Kidney (tissue), 14 donors: ENCODE results near the gene RBM17. TPM values are rescaled to one million over a fixed set of nuclear protein-coding genes. Genes with fewer than 3 reads are reported as not detected.

Experiments used
- DNase-seq, 5 donors: peaks; one replicate each; pipeline ENCODE4 v3.0.0-alpha.2; 2013 to 2020
- FAIRE-seq: peaks from 2 replicates; lab custom pipeline; 2012; peaks lifted over from hg19 to GRCh38; lab: Jason Lieb, UNC
- H3K27ac ChIP-seq, 2 donors: one replicate each; pipeline ENCODE4 v1.7.0; 2013; ENCODE audit warnings: low read depth in 2 of 2, low read length in 2 of 2, inconsistent platforms in 1 of 2
- H3K27me3 ChIP-seq: one replicate; pipeline ENCODE4 v1.7.1; 2013; ENCODE audit warnings: low read length, inconsistent platforms; ENCODE audit not compliant: control insufficient read depth, insufficient read depth
- H3K36me3 ChIP-seq, 3 donors: one replicate each; pipeline versions ENCODE4 v1.7.0 to v1.7.1; 2013; ENCODE audit warnings: low read length in 3 of 3, control low read depth in 1 of 3, inconsistent platforms in 1 of 3; ENCODE audit not compliant: insufficient read depth in 3 of 3, control insufficient read depth in 2 of 3
- H3K4me1 ChIP-seq, 3 donors: one replicate each; pipeline versions ENCODE4 v1.7.0 to v1.7.1; 2013; ENCODE audit warnings: low read length in 3 of 3, inconsistent platforms in 1 of 3, low read depth in 1 of 3; ENCODE audit not compliant: control insufficient read depth in 2 of 3, insufficient read depth in 2 of 3
- H3K4me3 ChIP-seq, 3 donors: one replicate each; pipeline versions ENCODE4 v1.7.0 to v1.8.1; 2013; ENCODE audit warnings: low read length in 3 of 3, control low read depth in 1 of 3, inconsistent platforms in 1 of 3
- H3K9ac ChIP-seq, 3 donors: one replicate each; pipeline versions ENCODE4 v1.7.0 to v1.7.1; 2013; ENCODE audit warnings: low read length in 3 of 3, control low read depth in 1 of 3, inconsistent platforms in 1 of 3
- H3K9me3 ChIP-seq, 3 donors: one replicate each; pipeline versions ENCODE4 v1.7.0 to v1.7.1; 2013; ENCODE audit warnings: low read length in 3 of 3, control low read depth in 1 of 3, inconsistent platforms in 1 of 3; ENCODE audit not compliant: control insufficient read depth in 2 of 3, insufficient read depth in 1 of 3
- intact Hi-C: fragments of 100-400 bp; cut with DNase I; formaldehyde crosslinking; loops from one replicate; pipeline ENCODE4 v1.11.1; 2022
- polyA plus RNA-seq: library from polyadenylated mRNA; stranded (reverse); fragments of 350-450 nt; fragmentation: Illumina TruSeq; extraction: RNeasy Lipid Tissue Mini Kit (QIAGEN cat#74804); gene quantifications from one replicate; pipeline ENCODE4 v1.2.3, GENCODE V29; 2014; ENCODE audit warnings: low read depth, low replicate concordance; ENCODE audit not compliant: insufficient read depth
- total RNA-seq: library from RNA; stranded (reverse); fragmentation: NEBNext Ultra II Directional; extraction: Animal tissue kit (Norgen Biotek cat#: 25700); gene quantifications from one replicate; pipeline ENCODE4 v1.2.1, GENCODE V29; 2021
- TF ChIP-seq, protein P1 (sequence below): IDR thresholded peaks from 3 replicates; pipeline ENCODE4 v1.5.1; 2012; ENCODE audit warnings: mild to moderate bottlenecking, moderate library complexity, borderline replicate concordance; ENCODE audit not compliant: insufficient read depth; ENCODE audit errors: extremely low read depth
- donor health status: control.
- donor health status: control.
- donor health status: control.
- donor health status: control.
- donor health status: control.
- donor health status: DM: yes; HTN: yes; CAD: no.
- donor health status: Normal renal cell carcinoma (clear cell type).

RBM17 gene
- total and polyA plus RNA-seq, 2 donors from 2014 or later, result 46.4 to 91.9 TPM

DNA sequence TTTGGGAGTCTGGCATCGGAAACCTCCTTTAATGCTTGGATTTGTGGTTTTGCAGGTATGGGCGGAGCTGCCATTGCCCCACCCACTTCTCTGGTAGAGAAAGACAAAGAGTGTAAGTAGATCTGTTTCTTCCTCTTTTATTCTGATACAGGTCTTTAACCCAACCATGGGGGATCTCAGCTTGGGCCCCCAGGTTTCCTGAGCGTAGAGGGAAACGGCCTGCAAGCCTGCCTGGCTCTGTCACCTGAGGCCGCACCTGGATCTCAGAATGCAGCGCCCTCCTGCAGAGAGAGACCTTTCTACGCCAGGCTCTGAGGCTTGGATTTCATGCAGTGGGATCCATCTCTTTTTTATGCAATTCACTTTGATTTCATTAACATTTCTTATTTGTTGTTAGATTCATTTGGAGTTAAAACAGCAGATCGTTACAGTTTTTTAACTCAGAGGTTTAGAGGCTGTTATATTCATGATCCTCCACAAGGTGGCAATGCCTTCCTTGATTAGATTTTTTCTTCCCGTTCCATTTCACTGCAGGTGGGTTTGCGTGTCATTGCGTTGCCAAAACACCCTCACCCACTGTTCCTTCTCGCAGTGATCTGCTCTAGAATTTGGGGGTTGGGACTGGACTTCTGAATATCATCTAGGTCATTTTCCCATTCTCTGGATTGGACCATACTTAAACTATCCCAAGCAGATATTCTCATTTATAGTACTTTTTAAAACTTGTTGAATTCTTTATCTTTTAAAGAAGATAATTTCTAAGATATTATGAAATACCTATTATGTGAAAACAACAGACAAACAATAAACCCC lies 20.0 kb downstream of the RBM17 start:
- TF ChIP-seq, protein P1, sequence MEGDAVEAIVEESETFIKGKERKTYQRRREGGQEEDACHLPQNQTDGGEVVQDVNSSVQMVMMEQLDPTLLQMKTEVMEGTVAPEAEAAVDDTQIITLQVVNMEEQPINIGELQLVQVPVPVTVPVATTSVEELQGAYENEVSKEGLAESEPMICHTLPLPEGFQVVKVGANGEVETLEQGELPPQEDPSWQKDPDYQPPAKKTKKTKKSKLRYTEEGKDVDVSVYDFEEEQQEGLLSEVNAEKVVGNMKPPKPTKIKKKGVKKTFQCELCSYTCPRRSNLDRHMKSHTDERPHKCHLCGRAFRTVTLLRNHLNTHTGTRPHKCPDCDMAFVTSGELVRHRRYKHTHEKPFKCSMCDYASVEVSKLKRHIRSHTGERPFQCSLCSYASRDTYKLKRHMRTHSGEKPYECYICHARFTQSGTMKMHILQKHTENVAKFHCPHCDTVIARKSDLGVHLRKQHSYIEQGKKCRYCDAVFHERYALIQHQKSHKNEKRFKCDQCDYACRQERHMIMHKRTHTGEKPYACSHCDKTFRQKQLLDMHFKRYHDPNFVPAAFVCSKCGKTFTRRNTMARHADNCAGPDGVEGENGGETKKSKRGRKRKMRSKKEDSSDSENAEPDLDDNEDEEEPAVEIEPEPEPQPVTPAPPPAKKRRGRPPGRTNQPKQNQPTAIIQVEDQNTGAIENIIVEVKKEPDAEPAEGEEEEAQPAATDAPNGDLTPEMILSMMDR, result peak; percentile 67
- Histone ChIP-seq H3K27ac (no peak overlapping the region), H3K4me1 (no peaks in the 10 kb centered on the region), H3K36me3 (peaks cover 16 to 65% (median 33%) of the 10 kb centered on the region in 3 donors), H3K9me3 (no peaks in the 10 kb centered on the region), H3K4me3 (no peak overlapping the region), H3K27me3 (no peaks in the 10 kb centered on the region), H3K9ac (no peak overlapping the region)
- peak; percentile 19 for FAIRE-seq
- intact Hi-C loops, result loop anchor here (5.0 kb wide), 1 partner anchor 293 kb away; no protein-coding TSS in a partner anchor
- peak in 2 of 5 donors; percentile 61 to 66 for DNase-seq

DNA sequence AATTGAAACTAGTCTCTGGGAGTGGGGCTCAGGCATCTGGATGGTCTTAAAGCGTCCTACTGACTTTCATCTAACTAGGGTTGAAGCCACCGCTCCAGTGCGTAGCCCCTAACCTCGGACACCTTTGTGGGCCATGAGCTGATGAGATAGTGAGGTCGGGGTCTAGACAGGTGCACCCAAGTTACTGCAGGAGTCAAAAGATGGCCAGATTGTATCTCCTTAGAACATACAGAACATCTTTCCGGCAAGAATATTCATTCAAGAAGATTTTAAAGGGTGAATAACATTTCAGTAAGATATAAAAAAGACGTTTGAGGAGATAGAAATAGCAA lies 20.6 kb downstream of the RBM17 start:
- TF ChIP-seq, protein P1, result no peak
- H3K4me3 ChIP-seq, result no peak overlapping the region
- no peak for DNase-seq
- FAIRE-seq, result no peak
- H3K4me1 ChIP-seq, result no peaks in the 10 kb centered on the region
- H3K9me3 ChIP-seq, result no peaks in the 10 kb centered on the region
- no peak overlapping the region for H3K9ac ChIP-seq
- peaks cover 16 to 70% (median 39%) of the 10 kb centered on the region in 3 donors for H3K36me3 ChIP-seq
- no peak overlapping the region for H3K27ac ChIP-seq
- intact Hi-C loops, result loop anchor here (5.0 kb wide), 1 partner anchor 293 kb away; no protein-coding TSS in a partner anchor
- no peaks in the 10 kb centered on the region for H3K27me3 ChIP-seq

DNA sequence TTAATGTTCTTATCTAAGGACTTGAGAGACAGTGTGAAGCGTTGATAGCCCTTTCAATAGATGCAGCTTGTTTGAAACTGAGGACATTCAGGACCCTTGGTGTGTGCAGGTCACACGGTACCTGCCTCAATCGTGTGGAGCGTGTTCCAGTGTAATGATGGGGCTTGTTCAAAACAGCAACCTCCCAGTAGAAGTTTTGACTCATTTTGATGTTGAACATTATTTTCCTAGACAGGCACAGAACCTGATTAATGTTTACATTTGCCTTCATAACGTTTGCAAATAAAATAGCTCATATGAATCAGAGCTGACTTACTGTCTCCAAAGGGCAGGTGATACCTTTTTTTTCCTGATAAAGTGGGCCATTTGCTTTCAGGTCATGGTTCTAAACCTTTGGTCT lies 21.3 kb downstream of the RBM17 start:
- Histone ChIP-seq H3K9me3 (no peaks in the 10 kb centered on the region), H3K36me3 (peaks cover 16 to 77% (median 45%) of the 10 kb centered on the region in 3 donors), H3K27me3 (no peaks in the 10 kb centered on the region), H3K27ac (no peak overlapping the region), H3K4me1 (no peaks in the 10 kb centered on the region), H3K4me3 (no peak overlapping the region), H3K9ac (no peak overlapping the region)
- FAIRE-seq (no peak), DNase-seq (no peak)
- TF ChIP-seq, protein P1, result no peak
- intact Hi-C loops, result no loop called here
